ENCODE data around the gene ASPSCR1. TPM values are rescaled to one million over a fixed set of nuclear protein-coding genes. Genes with fewer than 3 reads are reported as not detected.

Gene ASPSCR1
- total RNA-seq, 1 donor from 2014 or later: 45.9 TPM

GRCh38 chr17:82014971-82015310, 37.5 kb downstream of the ASPSCR1 start:
- DNase-seq (ENCODE audit: extremely low spot score, unreplicated experiment): no peak
- Mint-ChIP-seq H3K27me3 (ENCODE audit: unreplicated experiment) (no peaks in the 10 kb centered on the region), H3K36me3 (ENCODE audit: unreplicated experiment) (peaks cover 5% of the 10 kb centered on the region), H3K4me3 (ENCODE audit: unreplicated experiment) (no peak overlapping the region), H3K4me1 (ENCODE audit: unreplicated experiment) (peaks cover 11% of the 10 kb centered on the region), H3K27ac (ENCODE audit: unreplicated experiment) (no peak overlapping the region), H3K9me3 (ENCODE audit: unreplicated experiment) (no peaks in the 10 kb centered on the region)
- no peak for TF ChIP-seq CTCF (IDR thresholded peaks at IDR 0.05)

DNA sequence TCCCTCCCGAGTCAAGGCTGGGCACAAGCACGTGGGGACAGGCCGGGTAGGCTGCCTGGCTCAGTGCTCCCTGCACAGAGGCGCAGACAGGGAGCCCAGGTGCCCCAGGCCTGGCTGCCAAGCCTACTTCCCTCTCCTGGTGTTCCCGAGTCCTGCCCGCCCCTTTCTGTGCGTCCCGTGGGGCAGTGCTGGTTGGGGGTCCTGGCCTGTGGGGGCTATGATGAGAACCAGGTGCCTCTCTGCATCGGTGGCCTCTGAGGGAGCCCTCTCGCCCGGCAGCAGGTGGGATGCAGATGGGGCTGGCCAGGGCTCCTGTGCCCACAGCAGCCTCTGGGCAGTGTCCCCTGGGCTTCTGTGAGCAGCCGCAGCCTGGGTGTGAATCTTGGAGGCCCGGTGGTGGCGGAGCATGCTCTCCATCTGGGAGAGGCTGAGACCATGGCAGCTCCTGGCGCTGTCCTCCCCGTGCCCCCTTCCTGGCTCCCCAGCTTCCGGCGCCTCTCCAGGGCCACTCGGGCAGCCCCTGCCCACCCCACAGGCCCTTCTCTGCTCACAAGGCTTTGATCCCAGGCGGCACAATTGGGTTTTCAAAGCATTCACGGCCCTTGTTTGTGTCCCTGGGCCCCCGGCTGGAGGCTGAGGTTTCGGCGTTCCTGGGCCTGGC, 38.0 kb downstream of the ASPSCR1 start:
- Mint-ChIP-seq H3K36me3 (ENCODE audit: unreplicated experiment) (peaks cover 5% of the 10 kb centered on the region), H3K27ac (ENCODE audit: unreplicated experiment) (no peak overlapping the region), H3K4me1 (ENCODE audit: unreplicated experiment) (peaks cover 11% of the 10 kb centered on the region), H3K9me3 (ENCODE audit: unreplicated experiment) (no peaks in the 10 kb centered on the region), H3K4me3 (ENCODE audit: unreplicated experiment) (no peak overlapping the region), H3K27me3 (ENCODE audit: unreplicated experiment) (no peaks in the 10 kb centered on the region)
- DNase-seq (ENCODE audit: extremely low spot score, unreplicated experiment): no peak
- TF ChIP-seq CTCF (IDR thresholded peaks at IDR 0.05): no peak

GRCh38 chr17:82016061-82016874, 38.8 kb downstream of the ASPSCR1 start:
- no peaks in the 10 kb centered on the region for H3K9me3 Mint-ChIP-seq (ENCODE audit: unreplicated experiment)
- TF ChIP-seq CTCF (IDR thresholded peaks at IDR 0.05): no peak
- no peak overlapping the region for H3K4me3 Mint-ChIP-seq (ENCODE audit: unreplicated experiment)
- H3K27ac Mint-ChIP-seq (ENCODE audit: unreplicated experiment): no peak overlapping the region
- peaks cover 5% of the 10 kb centered on the region for H3K36me3 Mint-ChIP-seq (ENCODE audit: unreplicated experiment)
- peaks cover 11% of the 10 kb centered on the region for H3K4me1 Mint-ChIP-seq (ENCODE audit: unreplicated experiment)
- no peak for DNase-seq (ENCODE audit: extremely low spot score, unreplicated experiment)
- H3K27me3 Mint-ChIP-seq (ENCODE audit: unreplicated experiment): no peaks in the 10 kb centered on the region

DNA sequence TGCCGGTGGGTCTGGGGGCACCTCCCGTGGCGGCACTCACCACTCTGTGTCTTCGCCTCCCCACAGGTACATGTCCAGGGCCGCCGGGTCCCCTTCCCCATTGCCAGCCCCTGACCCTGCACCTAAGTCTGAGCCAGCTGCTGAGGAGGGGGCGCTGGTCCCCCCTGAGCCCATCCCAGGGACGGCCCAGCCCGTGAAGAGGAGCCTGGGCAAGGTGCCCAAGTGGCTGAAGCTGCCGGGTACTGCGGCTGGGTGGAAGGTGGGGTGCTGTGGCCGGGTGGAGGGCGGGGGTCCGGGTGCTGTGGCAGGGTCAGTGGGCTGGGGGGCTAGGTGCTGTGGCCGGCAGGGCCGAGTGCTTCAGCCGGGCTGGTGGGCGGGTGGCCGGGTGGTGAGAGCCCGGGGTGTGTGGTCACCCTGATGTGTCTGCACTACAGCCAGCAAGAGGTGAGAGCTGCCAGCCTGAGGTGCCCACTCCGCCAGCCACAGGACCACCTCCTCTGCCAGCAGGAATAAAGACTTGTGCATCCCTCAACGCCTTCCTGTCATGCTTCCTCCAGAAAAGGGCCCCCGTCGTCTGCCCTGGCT, 39.5 kb downstream of the ASPSCR1 start:
- TF ChIP-seq CTCF (IDR thresholded peaks at IDR 0.05): no peak
- no peaks in the 10 kb centered on the region for H3K27me3 Mint-ChIP-seq (ENCODE audit: unreplicated experiment)
- peaks cover 5% of the 10 kb centered on the region for H3K36me3 Mint-ChIP-seq (ENCODE audit: unreplicated experiment)
- H3K27ac Mint-ChIP-seq (ENCODE audit: unreplicated experiment): no peak overlapping the region
- peaks cover 18% of the 10 kb centered on the region for H3K4me1 Mint-ChIP-seq (ENCODE audit: unreplicated experiment)
- H3K9me3 Mint-ChIP-seq (ENCODE audit: unreplicated experiment): no peaks in the 10 kb centered on the region
- no peak for DNase-seq (ENCODE audit: extremely low spot score, unreplicated experiment)
- H3K4me3 Mint-ChIP-seq (ENCODE audit: unreplicated experiment): no peak overlapping the region

DNA sequence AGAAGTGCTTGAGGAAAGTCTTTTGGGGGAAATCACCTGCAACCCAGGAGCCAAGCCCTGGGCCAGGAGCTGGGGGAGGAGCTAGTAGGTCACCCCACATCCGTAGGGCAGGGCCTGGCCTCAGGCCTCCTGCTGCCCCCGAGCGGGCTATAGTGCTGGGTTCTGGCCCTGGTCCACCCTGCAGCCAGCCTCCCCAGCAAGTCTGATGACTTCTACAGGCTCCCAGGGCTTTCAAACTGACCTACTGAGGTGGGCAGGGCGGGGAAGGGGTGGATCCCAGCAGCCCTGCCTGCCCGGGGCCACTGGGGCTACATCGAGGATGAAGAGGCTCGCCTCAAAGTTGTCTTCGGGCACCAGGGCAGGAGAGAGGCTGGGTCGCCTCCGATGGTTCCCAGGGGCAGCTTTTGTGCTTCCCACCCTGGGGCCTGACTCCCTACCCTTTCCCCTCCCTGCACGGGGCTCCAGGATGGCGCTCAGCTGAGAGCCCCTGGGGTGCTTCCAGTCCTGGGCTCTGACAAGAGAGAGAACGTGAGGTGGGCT, 40.3 kb downstream of the ASPSCR1 start:
- no peak for DNase-seq (ENCODE audit: extremely low spot score, unreplicated experiment)
- H3K9me3 Mint-ChIP-seq (ENCODE audit: unreplicated experiment): no peaks in the 10 kb centered on the region

More for the DNA sequence above, 40.3 kb downstream of the ASPSCR1 start:
- no peaks in the 10 kb centered on the region for H3K27me3 Mint-ChIP-seq (ENCODE audit: unreplicated experiment)
- H3K4me3 Mint-ChIP-seq (ENCODE audit: unreplicated experiment): no peak overlapping the region
- H3K4me1 Mint-ChIP-seq (ENCODE audit: unreplicated experiment): peaks cover 19% of the 10 kb centered on the region
- H3K27ac Mint-ChIP-seq (ENCODE audit: unreplicated experiment): no peak overlapping the region
- peaks cover 5% of the 10 kb centered on the region for H3K36me3 Mint-ChIP-seq (ENCODE audit: unreplicated experiment)
- no peak for TF ChIP-seq CTCF (IDR thresholded peaks at IDR 0.05)

Measured in osteocyte (in vitro differentiated cells).